A673 (cell line): ENCODE measurements around the gene LNP1.
"Not testable (repeated sequence)": the region's sequence is repeated elsewhere in the genome, so short reads cannot be mapped to it uniquely, and the experiment has no call there.

Experiments used
- CTCF ChIP-seq: fragments of 300-800, 200-600 bp; sonication (generic); conservative IDR thresholded peaks from 2 replicates; pipeline ENCODE4 v1.5.1; 2017; ENCODE audit warnings: low read depth, mild to moderate bottlenecking, antibody characterized with exemption, low read length, moderate library complexity, mixed read lengths
- EZH2 ChIP-seq: fragments of 200-600 bp; sonication (generic); IDR thresholded peaks from 2 replicates; pipeline ENCODE4 v1.6.1; 2017; ENCODE audit warnings: borderline replicate concordance, low read depth, mild to moderate bottlenecking, mixed read lengths, antibody characterized with exemption, low read length; ENCODE audit not compliant: poor library complexity, severe bottlenecking

GRCh38 chr3:100478521-100478920, 77.2 kb downstream of the LNP1 start:
- not testable (repeated sequence) for TF ChIP-seq CTCF, EZH2
